Limb (tissue), 2 donors: ENCODE data around the gene CPVL.
"Not testable (repeated sequence)": the region's sequence is repeated elsewhere in the genome, so short reads cannot be mapped to it uniquely, and the experiment has no call there.

Source experiments
- DNase-seq, 2 donors: peaks; one replicate each; pipeline ENCODE4 v3.0.0-alpha.2; 2016; ENCODE audit errors: extremely low spot score in 2 of 2

The CPVL gene

DNA sequence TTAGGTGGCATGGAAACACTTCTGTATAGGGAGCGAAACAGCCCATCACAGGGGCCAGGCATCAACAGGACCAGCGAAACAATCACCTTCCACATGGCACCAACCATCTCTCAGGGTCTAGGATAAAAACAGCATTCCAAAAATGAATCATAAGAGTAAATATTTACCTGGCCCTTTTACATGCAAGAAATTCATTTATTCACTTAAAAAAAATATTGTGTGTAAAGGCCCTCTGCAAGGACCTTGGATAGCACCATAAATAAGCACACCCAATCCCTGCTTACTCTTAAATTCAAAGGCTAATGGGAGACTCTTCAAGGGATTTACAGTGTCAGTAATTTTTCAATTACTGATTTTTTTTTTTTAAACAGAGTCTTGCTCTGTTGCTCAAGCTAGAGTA is 25.4 kb downstream of the CPVL start:
- no peak for DNase-seq

DNA sequence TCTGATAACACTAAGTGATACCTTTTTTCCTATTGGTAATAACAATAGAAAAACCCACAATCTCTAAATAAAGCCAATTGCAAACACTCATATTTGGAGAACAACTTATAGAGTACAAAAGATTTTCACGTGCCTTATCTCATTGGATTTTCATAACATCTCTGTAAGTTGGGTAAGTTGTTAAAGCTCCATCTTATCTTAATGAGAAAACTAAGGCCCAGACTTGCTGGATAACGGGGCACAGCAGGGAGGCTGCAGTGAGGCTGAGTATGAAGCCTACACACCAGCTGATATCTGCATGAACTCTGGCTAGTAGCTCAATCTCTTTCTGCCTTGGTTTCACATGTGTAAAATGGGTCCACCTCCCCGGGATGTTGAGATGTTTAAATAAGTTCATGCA is 26.8 kb downstream of the CPVL start:
- DNase-seq, result no peak

DNA sequence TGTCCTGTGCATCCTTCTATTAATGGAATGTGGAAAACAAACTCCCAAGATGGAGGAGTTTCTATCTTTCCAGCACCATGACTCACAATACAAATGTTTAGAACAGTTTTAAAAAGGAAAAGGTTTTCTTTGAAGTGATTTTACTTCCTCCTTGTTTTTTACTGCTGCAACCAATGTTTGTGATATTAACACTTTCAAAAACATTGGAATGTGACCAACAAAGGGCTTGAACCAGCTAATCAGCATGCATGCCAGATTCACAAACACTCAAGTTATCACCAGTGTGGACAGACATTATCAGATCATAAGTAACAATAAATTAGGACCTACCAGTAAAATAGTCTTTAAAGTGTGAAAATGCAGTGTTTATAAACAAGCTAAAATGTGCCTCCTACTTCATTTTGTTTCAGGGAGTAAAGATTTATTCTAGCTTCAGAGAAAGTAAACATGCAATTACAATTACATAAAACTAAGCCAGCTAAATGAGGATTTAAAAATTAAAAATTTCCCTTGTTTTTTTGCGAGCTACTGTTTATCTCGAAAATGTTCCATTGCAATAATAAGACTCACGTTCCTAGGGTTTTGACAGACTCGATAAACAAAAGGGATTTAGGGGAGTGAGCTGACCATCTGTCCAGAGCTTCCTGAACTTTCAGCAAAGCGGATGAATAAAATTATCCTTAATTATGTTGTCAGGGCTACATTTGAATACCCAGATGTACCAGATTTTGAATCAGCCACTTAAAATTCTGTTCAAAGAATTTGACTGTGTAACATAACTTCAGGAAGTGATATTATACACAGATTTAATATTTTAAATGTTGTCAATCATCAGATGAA is 29.8 kb downstream of the CPVL start:
- no peak for DNase-seq

DNA sequence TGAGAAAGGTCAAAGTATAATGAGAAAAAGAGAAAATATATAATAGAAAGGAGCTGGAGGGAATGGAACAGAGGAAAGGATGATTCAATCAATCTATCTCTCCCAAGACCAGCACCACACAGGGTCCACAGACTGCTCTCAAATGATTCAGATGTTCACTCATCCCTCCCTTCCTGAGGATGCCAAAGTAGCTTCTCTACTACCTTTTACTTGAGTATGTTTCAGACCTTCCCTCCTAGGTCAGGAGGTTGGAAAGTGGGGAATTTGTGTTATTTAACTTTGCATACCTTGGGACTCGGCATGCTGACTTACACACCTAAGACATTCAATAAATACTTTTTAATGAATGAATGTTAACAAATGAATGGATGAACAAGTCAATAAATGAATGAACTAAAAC is 30.6 kb downstream of the CPVL start:
- DNase-seq, result no peak

DNA sequence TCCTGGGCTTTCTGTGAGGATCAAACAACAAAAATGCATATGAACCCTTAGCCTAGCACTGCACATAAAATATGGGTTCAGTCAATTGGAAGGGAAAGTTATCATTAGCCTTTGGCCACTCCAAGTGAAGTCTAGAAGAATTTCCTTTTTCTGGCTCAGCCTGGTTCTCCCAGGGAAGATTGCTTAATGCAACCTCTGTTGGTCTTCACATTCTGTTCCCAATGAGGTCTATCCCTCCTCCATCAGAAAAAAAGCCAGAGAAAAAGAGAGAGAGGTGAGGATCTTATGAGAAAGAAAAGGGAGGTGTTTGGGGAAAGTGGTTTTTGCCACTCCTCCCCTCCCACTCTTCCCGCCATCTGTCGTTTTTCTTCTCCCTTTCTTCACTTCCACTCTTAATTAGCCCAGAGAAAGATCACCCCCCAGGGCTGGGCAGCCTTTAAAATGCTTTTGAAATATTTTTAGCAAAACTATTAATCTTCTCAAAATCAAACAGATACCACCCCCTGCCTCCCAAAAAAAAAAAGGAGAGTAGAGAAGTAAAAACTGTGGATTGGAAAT is 31.1 kb downstream of the CPVL start:
- no peak for DNase-seq

DNA sequence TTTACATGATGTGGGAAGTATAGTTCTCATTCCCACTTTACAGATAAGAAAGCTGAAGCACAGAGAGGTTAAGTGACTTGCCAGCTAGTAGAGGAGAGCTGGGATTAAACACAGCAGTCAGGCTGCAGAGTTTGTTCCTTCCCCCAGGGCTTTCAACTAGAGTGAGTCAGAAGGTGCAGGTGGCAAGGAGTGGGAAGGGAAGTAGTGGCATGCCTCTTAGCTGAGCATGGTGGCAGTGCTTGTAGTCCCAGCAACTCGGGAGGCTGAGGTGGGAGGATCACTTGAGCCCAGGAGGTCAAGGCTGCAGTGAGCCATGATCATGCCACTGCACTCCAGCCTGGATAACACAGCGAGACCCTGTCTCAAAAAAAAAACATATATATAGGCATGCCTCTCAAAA is 32.1 kb downstream of the CPVL start:
- not testable (repeated sequence) for DNase-seq

DNA sequence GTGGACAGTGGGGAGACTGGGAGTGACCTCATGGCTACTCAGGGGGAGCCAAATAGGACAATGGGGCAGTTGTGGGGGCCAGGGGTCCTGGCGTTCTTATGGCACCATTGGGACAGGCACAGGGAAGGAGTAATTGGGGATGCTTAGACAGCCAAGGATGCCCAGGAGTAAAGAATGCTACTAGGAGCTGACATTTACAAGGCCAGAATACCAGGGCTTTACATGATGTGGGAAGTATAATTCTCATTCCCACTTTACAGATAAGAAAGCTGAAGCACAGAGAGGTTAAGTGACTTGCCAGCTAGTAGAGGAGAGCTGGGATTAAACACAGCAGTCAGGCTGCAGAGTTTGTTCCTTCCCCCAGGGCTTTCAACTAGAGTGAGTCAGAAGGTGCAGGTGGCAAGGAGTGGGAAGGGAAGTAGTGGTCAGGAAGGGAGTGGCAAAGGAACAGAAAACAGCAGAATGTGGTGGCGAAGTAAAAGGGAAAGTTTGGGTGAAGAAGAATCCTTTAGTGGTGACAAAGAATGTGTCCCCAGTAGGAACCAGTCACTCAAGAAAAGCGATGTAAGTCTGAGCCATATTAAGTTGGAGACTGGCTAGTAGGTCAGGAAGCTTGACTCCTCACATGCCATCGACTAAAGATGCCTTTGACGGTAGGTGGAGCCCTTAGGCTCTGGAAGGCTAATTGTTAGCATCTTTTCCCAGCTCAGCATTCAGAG is 32.8 kb downstream of the CPVL start:
- DNase-seq, result no peak

DNA sequence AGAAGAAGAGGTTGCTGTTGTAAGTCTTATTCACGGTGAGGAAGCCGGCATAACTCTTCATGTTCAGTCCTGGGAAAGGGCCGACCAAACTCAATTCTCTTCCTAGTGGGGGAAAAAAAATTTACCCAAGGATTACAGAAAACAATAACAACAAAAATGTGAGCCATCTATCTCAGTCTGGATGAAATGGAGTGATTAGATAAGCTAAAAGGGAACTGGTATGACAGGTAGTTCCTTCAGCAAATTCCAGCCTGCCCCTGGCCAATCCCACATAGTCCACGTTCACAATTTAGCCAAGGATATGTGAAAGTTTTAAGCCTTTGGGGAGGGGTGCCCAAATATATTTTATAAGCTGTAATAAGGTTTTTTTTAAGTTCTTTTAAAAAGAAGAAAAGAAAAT is 33.6 kb downstream of the CPVL start:
- no peak for DNase-seq

DNA sequence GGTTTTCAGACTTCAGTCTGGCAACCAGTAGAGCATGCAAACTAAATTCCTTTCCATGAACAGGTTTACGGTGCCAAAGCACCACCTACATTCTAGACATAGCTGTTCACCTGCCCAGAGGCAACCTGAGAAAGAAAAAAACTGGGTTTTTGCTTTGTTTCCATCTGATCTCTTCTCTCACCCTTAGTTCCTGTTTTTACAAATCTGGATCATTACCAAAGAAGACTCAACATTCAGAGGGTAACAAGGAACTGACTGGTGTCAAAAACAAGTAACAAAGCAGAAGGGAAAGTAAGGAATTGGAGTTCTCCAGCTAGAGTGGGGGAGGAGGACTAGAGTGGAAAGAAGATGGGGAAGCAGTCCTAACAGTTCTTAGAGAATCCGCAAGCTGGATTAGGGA is 36.4 kb downstream of the CPVL start:
- no peak for DNase-seq

DNA sequence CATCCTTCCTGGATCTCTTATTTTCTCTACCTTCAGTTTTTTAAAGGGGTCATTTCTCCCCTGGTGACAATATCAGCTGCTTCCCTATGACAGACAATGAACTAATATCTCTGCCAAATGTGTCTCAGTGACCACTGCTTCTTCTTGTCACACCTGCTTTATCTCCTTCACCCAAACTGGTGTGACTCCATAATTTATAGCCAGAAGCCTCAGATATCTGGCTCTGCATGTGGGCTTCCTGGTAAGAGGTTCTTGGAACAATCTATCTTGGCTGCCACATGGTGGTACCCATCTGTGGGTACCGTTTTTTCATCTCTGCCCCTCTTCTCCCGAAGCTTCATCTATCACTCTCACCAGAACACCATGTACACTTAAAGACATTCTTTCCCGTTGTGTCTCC is 37.0 kb downstream of the CPVL start:
- no peak for DNase-seq

DNA sequence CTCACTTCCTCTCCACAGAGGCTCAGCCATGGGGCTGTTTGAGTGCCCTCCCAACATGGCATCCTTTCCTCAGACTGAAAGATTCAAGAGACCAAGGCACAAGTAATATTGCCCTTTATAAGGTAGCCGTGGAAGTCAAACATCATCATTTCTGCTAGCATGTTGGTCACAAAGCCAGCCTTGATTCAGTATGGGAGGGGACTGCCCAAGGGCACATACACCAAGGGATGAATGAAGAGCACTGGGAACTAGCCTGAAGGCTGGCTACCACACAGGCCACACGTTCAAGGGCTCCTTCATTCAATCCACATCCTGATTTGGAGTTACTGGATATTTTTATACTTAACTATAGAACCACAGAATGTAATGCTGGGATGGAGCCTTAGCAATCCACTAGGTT is 39.3 kb downstream of the CPVL start:
- DNase-seq, result no peak

DNA sequence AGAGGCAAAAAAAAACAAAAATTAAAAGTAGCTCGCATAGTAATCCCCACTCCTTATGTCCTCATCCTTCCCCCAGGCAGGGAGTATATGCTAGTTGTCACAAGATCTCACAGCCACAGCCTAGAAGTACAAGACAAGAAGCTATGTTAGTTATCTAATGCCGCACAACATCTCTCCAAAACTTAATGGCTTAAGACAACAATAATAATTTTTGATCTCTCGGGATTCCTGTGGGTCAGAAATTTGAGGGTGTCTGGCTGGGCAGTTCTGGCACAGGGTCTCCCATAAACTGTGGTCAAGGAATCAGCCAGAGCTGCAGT is 39.7 kb downstream of the CPVL start:
- DNase-seq, result no peak

DNA sequence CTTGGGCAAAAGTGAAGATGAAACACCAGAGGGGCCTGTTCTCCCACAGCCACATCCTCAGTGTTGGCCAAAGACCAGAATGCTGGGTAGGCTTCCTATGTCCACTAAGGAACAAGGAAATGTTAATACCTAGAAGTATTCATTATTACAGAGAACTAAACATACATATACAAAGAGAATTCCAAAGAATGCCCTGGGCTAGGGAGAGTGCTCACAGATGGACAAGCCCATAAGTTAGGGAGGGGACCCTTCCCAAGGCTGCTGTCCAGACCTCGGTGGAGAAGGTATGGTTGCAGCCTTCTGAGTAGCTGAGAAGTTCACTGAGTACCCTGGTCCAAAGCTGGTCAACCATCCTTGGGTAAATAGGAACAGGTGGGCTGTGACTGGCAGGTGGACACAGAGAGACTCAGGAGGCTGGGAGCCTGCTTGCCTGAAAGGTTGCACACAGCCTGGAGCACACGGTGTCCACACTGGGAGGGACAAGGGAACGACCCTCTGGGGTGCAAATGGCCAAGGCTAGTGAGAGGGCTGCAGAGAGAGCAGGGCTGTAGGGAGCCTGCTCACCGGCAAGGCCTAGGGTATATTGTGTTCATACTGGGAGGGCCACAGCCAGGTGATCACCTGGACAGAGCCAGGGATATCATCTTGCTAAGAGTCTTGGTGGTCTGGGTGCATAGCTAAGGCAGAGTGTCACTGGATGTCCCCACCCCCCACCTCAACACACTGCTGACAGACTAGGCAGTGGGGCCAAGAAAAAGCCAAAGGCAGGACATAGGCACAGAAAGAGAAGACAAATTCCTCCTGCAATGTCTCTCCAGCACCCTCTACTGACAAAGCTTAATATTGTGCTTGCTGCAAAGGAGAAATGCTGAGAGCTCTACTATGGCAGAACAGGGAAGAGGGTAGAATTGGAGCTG is 40.3 kb downstream of the CPVL start:
- peak; percentile 56 to 75 for DNase-seq

DNA sequence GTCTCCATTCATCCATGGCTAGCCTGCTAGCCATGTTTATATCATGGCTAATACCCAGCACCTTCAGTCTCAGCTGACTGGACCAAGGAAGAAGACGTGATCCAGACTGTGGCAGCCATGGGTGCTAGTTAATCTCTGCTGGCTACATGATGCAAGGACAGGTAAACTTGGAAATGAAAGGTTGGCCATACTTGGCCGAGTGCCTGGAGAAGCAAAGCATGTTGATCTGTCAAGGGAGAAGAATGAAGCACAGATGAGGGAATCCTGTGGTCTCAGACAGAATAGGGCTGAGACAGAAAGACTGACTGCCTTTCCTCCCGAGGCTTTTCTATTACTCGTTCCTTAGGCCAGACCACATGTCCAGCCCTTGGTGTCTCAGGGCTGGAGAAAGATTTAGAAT is 41.1 kb downstream of the CPVL start:
- DNase-seq, result no peak

DNA sequence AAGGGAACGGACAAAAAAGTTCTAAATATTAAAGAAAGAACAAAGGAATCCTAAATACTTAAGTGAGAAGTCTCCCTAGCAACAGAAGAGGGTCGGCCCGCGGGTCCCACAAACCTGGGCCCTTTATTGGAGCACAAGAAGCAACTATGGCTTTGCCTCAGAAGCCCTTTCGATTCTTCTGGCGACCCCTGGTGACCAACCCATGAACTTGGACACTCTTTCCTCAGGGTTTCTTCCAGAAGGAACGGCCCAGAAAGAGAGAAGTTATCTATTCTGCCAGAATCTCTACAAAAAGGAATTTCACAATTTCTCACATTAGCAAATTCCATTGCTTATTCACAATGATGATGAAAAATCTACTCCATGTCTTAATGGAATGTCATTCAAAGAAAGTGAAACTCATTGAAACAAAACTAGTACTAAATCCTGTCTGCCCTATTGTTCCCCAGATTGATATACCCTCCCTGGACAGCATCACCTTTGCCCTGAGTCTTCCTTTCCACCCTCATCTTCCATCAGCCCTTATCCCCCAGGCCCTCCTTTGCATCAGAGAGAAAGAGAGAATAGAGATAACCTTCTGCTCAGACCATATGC is 43.7 kb downstream of the CPVL start:
- DNase-seq, result peak; percentile 82 to 83

DNA sequence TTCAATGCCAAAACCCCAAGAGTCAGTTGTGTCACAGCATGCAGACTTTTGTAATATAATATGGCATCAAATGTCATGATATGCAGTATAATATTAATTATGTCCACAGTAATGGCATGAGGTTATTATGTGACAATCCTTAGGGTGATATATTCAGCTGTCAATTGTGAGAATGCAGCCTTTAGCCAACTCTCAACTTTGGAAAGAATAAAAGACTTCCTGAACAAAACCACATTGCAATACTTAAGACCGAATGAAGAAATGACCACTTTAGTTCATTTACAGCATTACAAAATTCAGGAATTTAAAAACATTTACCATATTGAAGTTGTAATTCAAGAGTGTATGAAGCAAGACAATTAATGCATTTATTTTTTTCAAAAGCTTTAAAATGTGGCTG is 45.4 kb downstream of the CPVL start:
- no peak for DNase-seq

DNA sequence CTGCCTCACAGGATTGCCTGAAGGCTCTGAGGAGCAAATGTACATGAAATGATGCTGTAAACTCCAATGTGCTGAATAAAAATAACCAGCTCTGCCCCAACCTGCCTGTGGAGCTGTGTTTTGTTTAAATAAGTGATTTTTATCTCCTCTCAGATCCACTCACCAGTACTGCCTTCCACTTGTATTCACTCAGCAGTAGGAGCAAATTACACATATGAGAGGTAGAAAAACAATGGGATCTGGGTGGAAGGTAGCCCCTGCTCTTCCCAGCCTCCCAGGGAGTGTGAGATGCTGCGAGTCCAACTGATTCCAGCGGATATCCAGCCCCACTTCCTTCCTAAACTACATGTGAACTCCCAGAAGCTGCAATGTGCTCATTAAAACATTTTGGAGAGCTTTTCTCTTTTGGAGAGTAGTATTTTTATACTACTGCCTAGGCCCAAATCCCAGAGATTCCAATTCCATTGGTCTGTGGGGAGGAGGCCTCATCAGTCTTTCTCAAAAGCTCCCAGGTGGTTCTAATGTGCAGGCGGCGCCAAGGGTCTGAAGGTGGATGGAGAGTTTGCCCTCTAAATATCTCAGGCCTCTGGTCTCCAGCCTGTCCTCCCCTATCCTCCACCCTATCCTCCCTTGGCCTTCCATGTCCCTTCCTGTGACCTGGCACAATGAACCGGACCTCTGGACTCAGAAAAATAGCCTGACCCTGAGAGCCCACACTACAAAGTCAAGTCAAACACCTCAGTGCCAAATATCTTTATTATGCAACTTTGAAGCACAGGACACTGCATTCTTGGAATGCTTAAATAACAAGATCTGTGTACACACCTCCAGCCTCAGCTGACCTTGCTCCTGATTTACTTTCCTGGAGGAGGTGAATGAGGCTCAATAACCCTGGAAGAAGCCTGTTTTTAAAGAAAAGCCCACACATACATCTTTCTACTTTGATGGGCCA is 46.2 kb downstream of the CPVL start:
- no peak for DNase-seq

DNA sequence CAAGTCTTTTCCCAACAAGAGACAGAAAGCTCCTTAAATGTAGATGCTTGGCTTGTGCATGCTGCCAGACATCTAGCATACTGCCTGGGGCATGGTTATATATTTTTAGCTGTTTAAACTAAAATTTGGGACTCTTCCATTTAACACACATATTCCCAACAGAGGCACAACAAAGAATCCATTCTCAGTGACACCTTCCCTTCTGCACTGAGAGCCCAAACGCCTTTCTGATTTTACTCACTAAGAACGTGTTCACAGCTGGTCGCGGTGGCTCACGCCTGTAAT is 49.9 kb downstream of the CPVL start:
- no peak for DNase-seq

DNA sequence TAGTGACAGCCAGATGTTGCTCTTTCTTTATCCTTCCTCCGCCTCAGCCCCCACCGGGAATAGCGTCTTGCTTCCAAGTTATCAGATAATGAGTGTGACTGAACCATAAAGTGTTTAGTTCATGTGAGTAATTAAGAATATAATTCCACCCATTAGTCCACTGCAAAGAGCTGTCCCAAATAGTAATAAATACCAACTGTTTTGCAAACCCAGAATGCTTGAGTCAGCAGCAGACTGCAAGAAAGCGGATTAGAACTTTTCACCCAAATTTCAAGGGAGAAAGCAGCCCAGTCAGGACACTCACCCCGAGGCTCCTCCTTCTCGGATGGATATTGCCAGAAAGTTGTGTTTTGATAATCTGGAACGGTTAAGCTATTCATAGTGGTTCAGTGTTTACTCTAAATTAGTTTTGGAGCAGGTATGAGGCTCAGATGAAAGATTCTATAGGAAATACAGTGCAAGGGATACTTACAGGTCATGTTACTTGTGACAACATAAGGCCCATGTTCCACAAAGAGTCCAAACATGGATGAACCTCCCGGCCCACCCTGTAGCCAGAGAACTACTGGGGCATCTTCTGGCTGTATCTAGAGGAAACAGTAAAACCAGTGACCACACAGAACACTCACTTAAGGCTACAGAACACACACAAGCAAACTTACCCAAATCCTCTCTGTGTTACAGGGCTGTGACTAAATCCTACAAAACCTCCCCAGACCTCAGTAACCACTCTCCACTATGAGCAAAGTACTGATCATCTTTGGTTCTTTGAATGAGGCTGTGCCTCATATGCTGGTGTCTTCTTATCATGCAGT is 50.5 kb downstream of the CPVL start:
- no peak for DNase-seq

DNA sequence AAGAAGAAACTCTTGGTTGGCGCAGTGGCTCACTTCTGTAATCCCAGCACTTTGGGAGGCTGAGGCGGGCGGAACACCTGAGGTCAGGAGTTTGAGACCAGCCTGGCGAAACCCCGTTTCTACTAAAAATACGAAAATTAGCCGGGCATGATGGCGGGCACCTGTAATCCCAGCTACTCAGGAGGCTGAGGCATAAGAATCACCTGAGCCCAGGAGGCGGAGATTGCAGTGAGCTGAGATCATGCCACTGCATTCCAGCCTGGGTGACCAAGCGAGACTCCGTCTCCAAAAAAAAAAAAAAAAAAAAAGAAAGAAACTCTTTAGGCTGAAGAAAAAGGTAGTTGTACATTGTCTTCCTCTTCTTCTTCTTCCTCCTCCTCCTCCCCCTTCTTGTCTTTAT is 53.2 kb downstream of the CPVL start:
- not testable (repeated sequence) for DNase-seq
